Endothelial cell (in vitro differentiated cells): ENCODE results near the gene RBM39. TPM values are rescaled to one million over a fixed set of nuclear protein-coding genes. Genes with fewer than 3 reads are reported as not detected.

Experiments
- DNase-seq: peaks from one replicate; pipeline ENCODE4 v3.0.0; 2021; ENCODE audit warnings: low spot score
- H3K27ac Mint-ChIP-seq: one replicate; pipeline ENCODE4 v1.8.0; 2021; ENCODE audit warnings: mixed read lengths, inconsistent platforms; ENCODE audit not compliant: unreplicated experiment
- H3K27me3 Mint-ChIP-seq: one replicate; pipeline ENCODE4 v1.8.0; 2021; ENCODE audit warnings: mild to moderate bottlenecking, moderate library complexity, mixed read lengths, inconsistent platforms; ENCODE audit not compliant: unreplicated experiment
- H3K36me3 Mint-ChIP-seq: one replicate; pipeline ENCODE4 v1.8.0; 2021; ENCODE audit warnings: mild to moderate bottlenecking, low read depth, mixed read lengths, inconsistent platforms; ENCODE audit not compliant: unreplicated experiment
- H3K4me1 Mint-ChIP-seq: one replicate; pipeline ENCODE4 v1.8.0; 2021; ENCODE audit warnings: mild to moderate bottlenecking, mixed read lengths, inconsistent platforms; ENCODE audit not compliant: unreplicated experiment
- H3K4me3 Mint-ChIP-seq: one replicate; pipeline ENCODE4 v1.8.0; 2021; ENCODE audit warnings: mild to moderate bottlenecking, mixed read lengths, inconsistent platforms; ENCODE audit not compliant: unreplicated experiment
- H3K9me3 Mint-ChIP-seq: one replicate; pipeline ENCODE4 v1.8.0; 2021; ENCODE audit warnings: mixed read lengths, inconsistent platforms; ENCODE audit not compliant: unreplicated experiment
- total RNA-seq: library from RNA; stranded (reverse); fragmentation: NEBNext Ultra II Directional; extraction: Animal tissue kit (Norgen Biotek cat#: 25700); gene quantifications from one replicate; pipeline ENCODE4 v1.2.1, GENCODE V29; 2021; ENCODE audit not compliant: unreplicated experiment
- TF ChIP-seq, protein P1 (sequence below): fragments of 200-600 bp; sonication (generic); IDR thresholded peaks from one replicate; pipeline ENCODE4 v1.5.0; 2021; ENCODE audit warnings: antibody characterized with exemption; ENCODE audit not compliant: unreplicated experiment

The RBM39 gene
- total RNA-seq, 1 donor from 2014 or later, result 308 TPM

DNA sequence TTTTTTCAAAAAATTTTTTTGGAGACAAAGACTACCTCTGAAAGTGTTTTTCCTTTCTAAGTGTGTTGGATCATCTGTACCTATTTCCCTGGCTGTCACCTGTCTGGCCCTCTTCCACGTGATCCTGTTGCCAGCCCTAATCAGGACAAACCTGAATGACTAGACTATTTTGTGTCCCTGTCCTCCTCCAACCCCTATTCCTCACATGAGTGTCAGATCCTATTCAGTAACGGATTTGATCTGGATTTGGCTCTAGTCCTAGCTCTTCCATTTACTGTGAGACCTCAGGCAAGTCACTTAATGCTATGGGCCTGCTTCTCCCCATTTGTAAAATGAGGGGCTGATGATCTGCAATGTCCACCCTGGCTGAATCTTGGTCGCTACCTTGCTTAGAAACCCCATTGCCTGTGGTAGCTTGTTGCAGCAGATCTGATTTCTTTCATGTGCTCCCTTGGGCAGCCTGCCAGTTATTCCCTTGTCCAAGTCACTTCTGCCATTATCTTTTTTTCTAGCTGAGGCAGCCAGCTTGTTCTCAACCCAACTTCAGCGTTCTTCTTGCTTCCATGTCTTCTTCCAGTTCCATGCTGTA lies 34.5 kb upstream of the RBM39 start:
- Mint-ChIP-seq H3K36me3 (peaks cover 16% of the 10 kb centered on the region), H3K4me3 (peak overlapping the region; percentile 34), H3K9me3 (no peaks in the 10 kb centered on the region), H3K4me1 (peaks cover 47% of the 10 kb centered on the region), H3K27me3 (peaks cover 12% of the 10 kb centered on the region), H3K27ac (peak overlapping the region; percentile 38)
- DNase-seq, result no peak
- TF ChIP-seq, protein P1, sequence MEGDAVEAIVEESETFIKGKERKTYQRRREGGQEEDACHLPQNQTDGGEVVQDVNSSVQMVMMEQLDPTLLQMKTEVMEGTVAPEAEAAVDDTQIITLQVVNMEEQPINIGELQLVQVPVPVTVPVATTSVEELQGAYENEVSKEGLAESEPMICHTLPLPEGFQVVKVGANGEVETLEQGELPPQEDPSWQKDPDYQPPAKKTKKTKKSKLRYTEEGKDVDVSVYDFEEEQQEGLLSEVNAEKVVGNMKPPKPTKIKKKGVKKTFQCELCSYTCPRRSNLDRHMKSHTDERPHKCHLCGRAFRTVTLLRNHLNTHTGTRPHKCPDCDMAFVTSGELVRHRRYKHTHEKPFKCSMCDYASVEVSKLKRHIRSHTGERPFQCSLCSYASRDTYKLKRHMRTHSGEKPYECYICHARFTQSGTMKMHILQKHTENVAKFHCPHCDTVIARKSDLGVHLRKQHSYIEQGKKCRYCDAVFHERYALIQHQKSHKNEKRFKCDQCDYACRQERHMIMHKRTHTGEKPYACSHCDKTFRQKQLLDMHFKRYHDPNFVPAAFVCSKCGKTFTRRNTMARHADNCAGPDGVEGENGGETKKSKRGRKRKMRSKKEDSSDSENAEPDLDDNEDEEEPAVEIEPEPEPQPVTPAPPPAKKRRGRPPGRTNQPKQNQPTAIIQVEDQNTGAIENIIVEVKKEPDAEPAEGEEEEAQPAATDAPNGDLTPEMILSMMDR, result no peak

DNA sequence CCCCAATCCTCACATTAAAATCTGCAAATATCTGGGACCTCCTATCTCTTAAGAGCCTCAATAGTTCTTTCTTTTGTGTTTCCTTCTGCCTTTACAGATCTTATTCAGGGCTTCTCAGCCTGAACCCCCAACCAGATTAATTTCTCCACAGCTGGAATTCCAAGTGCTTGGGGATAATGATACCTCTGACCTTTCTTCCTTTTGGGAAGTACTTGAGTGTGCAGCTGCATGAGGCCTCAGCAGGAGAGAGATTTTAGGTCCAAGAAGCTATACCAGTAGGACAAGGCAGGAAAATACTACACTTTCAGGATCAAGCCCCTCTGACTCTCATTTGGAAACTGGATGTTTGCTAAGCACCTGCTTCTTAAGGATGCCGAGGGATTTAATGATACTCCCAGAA lies 32.3 kb upstream of the RBM39 start:
- H3K9me3 Mint-ChIP-seq, result no peaks in the 10 kb centered on the region
- H3K36me3 Mint-ChIP-seq, result peaks cover 22% of the 10 kb centered on the region
- TF ChIP-seq, protein P1, result no peak
- H3K4me1 Mint-ChIP-seq, result peaks cover 54% of the 10 kb centered on the region
- H3K27ac Mint-ChIP-seq, result peak overlapping the region; percentile 99
- peaks cover 15% of the 10 kb centered on the region for H3K27me3 Mint-ChIP-seq
- no peak for DNase-seq
- peak overlapping the region; percentile 95 for H3K4me3 Mint-ChIP-seq

DNA sequence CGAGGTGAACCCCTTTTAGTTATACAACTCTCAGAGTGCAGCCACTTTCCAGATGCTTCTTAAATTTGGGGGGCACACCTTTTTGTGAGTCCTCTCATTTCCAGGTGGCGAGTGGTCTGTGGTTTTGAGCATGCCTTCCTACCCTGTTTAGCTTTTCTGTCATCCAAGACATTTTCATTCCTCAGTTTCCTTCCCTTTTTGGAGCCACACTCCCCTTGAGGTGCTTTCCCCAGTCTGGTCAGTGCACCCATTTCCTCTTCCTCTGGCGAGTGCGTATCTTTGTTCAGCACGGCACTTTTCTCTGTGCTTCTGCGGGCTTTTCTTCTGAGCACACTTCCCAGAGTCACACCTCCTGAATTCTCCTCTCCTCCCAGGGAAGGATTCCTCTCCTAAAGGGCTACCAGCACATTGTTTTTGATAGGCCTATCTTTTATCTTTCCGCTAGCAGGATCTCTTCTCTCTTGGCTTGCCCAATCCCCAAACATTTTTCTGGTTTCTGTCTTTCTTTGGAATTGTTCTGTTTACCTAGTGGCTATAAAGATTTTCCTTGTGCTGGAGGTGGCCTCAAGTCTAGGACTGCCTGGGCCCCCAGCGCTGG lies 31.2 kb upstream of the RBM39 start:
- H3K9me3 Mint-ChIP-seq, result no peaks in the 10 kb centered on the region
- peaks cover 61% of the 10 kb centered on the region for H3K4me1 Mint-ChIP-seq
- peaks cover 15% of the 10 kb centered on the region for H3K27me3 Mint-ChIP-seq
- DNase-seq, result peak; percentile 37
- H3K4me3 Mint-ChIP-seq, result peak overlapping the region; percentile 95
- H3K36me3 Mint-ChIP-seq, result peaks cover 18% of the 10 kb centered on the region
- TF ChIP-seq, protein P1, result no peak
- peak overlapping the region; percentile 99 for H3K27ac Mint-ChIP-seq

DNA sequence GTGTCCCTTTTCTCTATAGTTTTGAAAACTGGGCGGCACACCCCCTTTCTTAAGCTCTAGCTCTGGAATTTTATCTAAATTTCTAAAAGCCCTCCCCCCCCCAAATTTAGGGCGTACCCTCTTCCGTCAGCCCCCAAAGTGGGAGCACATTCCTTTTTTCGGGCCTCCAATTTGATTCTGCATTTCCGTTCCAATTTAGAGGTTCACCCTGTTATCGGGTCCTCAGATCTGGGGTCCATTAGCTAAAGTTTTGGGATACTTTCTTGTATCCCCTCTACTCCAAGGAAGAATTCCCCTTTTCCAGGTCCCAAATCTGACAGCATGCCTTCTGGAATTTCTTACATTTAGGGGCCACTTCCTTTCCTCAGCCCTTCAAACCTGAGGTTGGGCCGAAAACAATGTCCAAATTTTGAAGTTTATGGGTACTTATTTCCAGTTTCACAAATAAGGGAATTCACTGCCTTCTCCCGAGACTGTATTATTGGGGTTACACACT lies 30.6 kb upstream of the RBM39 start:
- DNase-seq, result no peak
- Mint-ChIP-seq H3K27ac (peak overlapping the region; percentile 99), H3K27me3 (peaks cover 15% of the 10 kb centered on the region)

More for the DNA sequence above, 30.6 kb upstream of the RBM39 start:
- peak overlapping the region; percentile 95 for H3K4me3 Mint-ChIP-seq
- TF ChIP-seq, protein P1, result no peak
- no peaks in the 10 kb centered on the region for H3K9me3 Mint-ChIP-seq
- peaks cover 65% of the 10 kb centered on the region for H3K4me1 Mint-ChIP-seq
- peaks cover 18% of the 10 kb centered on the region for H3K36me3 Mint-ChIP-seq
